K562 (cell line): ENCODE measurements around the gene ABCA4.

Experiments used
- FUS ChIP-seq: fragments of 200-400 bp; formaldehyde crosslinking; optimal IDR thresholded peaks from 2 replicates; pipeline ENCODE3; 2017; ENCODE audit warnings: low read depth, low read length
- POLR2A ChIP-seq: fragments of 450-650 bp; conservative IDR thresholded peaks from 2 replicates; pipeline ENCODE4 v1.6.1; 2016

GRCh38 chr1:93958726-93959100, 162.2 kb downstream of the ABCA4 start:
- no peak for TF ChIP-seq FUS
- no peak for TF ChIP-seq POLR2A
